SK-N-SH treated with all-trans-retinoic acid at 6 μM for 48 hours (cell line): ENCODE measurements around the gene EBF3.

Experiments
- ATAC-seq: fragments of 200-7000 bp; cut with Tn5 transposase; 3 replicates; pipeline ENCODE4 v1.9.1; 2020; ENCODE audit warnings: mild to moderate bottlenecking, moderate library complexity
- ARNTL ChIP-seq: fragments of 450-650 bp; formaldehyde crosslinking; IDR thresholded peaks from 2 replicates; pipeline ENCODE4 v1.5.0; 2020; ENCODE audit warnings: low read depth, mild to moderate bottlenecking, moderate library complexity, borderline replicate concordance
- CREB5 ChIP-seq: fragments of 250-450 bp; sonication (Bioruptor Pico); IDR thresholded peaks from 2 replicates; pipeline ENCODE4 v1.5.1; 2020; ENCODE audit warnings: low read depth, mild to moderate bottlenecking, moderate library complexity
- CSDC2 ChIP-seq: fragments of 250-450 bp; sonication (Bioruptor Pico); IDR thresholded peaks from 2 replicates; pipeline ENCODE4 v1.5.0; 2020; ENCODE audit warnings: mild to moderate bottlenecking, moderate library complexity
- ESRRG ChIP-seq: fragments of 250-450 bp; sonication (Bioruptor Pico); IDR thresholded peaks from 2 replicates; pipeline ENCODE4 v1.6.1; 2021; ENCODE audit warnings: mild to moderate bottlenecking
- GLIS3 ChIP-seq: fragments of 250-450 bp; sonication (Bioruptor Pico); IDR thresholded peaks from 2 replicates; pipeline ENCODE4 v1.5.0; 2020; ENCODE audit warnings: mild to moderate bottlenecking, moderate library complexity
- ISL1 ChIP-seq: fragments of 250-450 bp; sonication (Bioruptor Pico); IDR thresholded peaks from 2 replicates; pipeline ENCODE4 v2.1.2; 2022; ENCODE audit warnings: mild to moderate bottlenecking, moderate library complexity
- PATZ1 ChIP-seq: fragments of 250-450 bp; sonication (Bioruptor Pico); IDR thresholded peaks from 2 replicates; pipeline ENCODE4 v1.8.0; 2020; ENCODE audit warnings: mild to moderate bottlenecking, moderate library complexity, borderline replicate concordance
- POU6F1 ChIP-seq: fragments of 250-450 bp; sonication (Bioruptor Pico); IDR thresholded peaks from 2 replicates; pipeline ENCODE4 v1.8.0; 2021; ENCODE audit warnings: low read depth, mild to moderate bottlenecking, moderate library complexity, borderline replicate concordance
- PPARA ChIP-seq: fragments of 250-450 bp; sonication (Bioruptor Pico); IDR thresholded peaks from 2 replicates; pipeline ENCODE4 v1.5.0; 2020; ENCODE audit warnings: mild to moderate bottlenecking, borderline replicate concordance
- RARB ChIP-seq: fragments of 250-450 bp; sonication (Bioruptor Pico); IDR thresholded peaks from 2 replicates; pipeline ENCODE4 v1.8.0; 2021; ENCODE audit warnings: mild to moderate bottlenecking, moderate library complexity
- SNAI2 ChIP-seq: fragments of 250-450 bp; sonication (Bioruptor Pico); IDR thresholded peaks from 2 replicates; pipeline ENCODE4 v1.5.0; 2020; ENCODE audit warnings: mild to moderate bottlenecking, moderate library complexity
- TCF4 ChIP-seq: fragments of 250-450 bp; sonication (Bioruptor Pico); IDR thresholded peaks from 2 replicates; pipeline ENCODE4 v1.8.0; 2021; ENCODE audit warnings: mild to moderate bottlenecking, moderate library complexity, borderline replicate concordance
- TOX ChIP-seq: fragments of 250-450 bp; sonication (Bioruptor Pico); IDR thresholded peaks from 2 replicates; pipeline ENCODE4 v1.8.0; 2021; ENCODE audit warnings: mild to moderate bottlenecking, moderate library complexity, borderline replicate concordance
- TSHZ2 ChIP-seq: fragments of 250-450 bp; sonication (Bioruptor Pico); IDR thresholded peaks from 2 replicates; pipeline ENCODE4 v1.5.0; 2020; ENCODE audit warnings: mild to moderate bottlenecking, moderate library complexity
- ZC3H10 ChIP-seq: fragments of 250-450 bp; sonication (Bioruptor Pico); IDR thresholded peaks from 2 replicates; pipeline ENCODE4 v1.5.1; 2021; ENCODE audit warnings: mild to moderate bottlenecking, moderate library complexity
- ZFP30 ChIP-seq: fragments of 450-650 bp; formaldehyde crosslinking; IDR thresholded peaks from 2 replicates; pipeline ENCODE4 v1.5.0; 2022; ENCODE audit warnings: mild to moderate bottlenecking, moderate library complexity
- ZNF565 ChIP-seq: fragments of 450-650 bp; formaldehyde crosslinking; conservative IDR thresholded peaks from 2 replicates; pipeline ENCODE4 v1.5.0; 2020; ENCODE audit warnings: low read depth, mild to moderate bottlenecking, moderate library complexity
- ZNF70 ChIP-seq: fragments of 450-650 bp; formaldehyde crosslinking; IDR thresholded peaks from 2 replicates; pipeline ENCODE4 v1.5.0; 2020; ENCODE audit warnings: mild to moderate bottlenecking, moderate library complexity
- ZNF8 ChIP-seq: fragments of 450-650 bp; formaldehyde crosslinking; IDR thresholded peaks from 2 replicates; pipeline ENCODE4 v1.5.0; 2020; ENCODE audit warnings: mild to moderate bottlenecking, moderate library complexity

The EBF3 gene

GRCh38 chr10:129870961-129871621, 93.0 kb downstream of the EBF3 start:
- TF ChIP-seq GLIS3 (CRISPR knock-in tag) (no peak), TSHZ2 (CRISPR knock-in tag) (peak; percentile 55; the same call in 1 of the 2 replicates), TCF4 (peak; percentile 91)
- TF ChIP-seq, all 23 proteins: peak for 2
- ATAC-seq, result no peak

- TF ChIP-seq SNAI2 (CRISPR knock-in tag) (no peak), ZC3H10 (CRISPR knock-in tag) (no peak), ESRRG (CRISPR knock-in tag) (no peak), CSDC2 (CRISPR knock-in tag) (no peak), ZNF565 (no peak), RARB (CRISPR knock-in tag) (no peak), CREB5 (CRISPR knock-in tag) (no peak), POU6F1 (CRISPR knock-in tag) (no peak), ISL1 (CRISPR knock-in tag) (no peak), PATZ1 (CRISPR knock-in tag) (no peak), TOX (CRISPR knock-in tag) (no peak), GLIS3 (CRISPR knock-in tag) (no peak), ZFP30 (CRISPR knock-in tag) (no peak), PPARA (CRISPR knock-in tag) (no peak), ZNF8 (CRISPR knock-in tag) (no peak)
- ATAC-seq, result no peak
Measured at GRCh38 chr10:129870474-129870757, 93.7 kb downstream of the EBF3 start.

GRCh38 chr10:129869596-129870473, 94.2 kb downstream of the EBF3 start:
- ATAC-seq, result no peak

More at GRCh38 chr10:129869596-129870473, 94.2 kb downstream of the EBF3 start:
- no peak for TF ChIP-seq TOX (CRISPR knock-in tag)
- no peak for TF ChIP-seq POU6F1 (CRISPR knock-in tag)
- no peak for TF ChIP-seq ZNF70 (CRISPR knock-in tag)
- TF ChIP-seq RARB (CRISPR knock-in tag), result no peak
- no peak for TF ChIP-seq ARNTL (CRISPR knock-in tag)
- TF ChIP-seq PPARA (CRISPR knock-in tag), result no peak
- no peak for TF ChIP-seq CSDC2 (CRISPR knock-in tag)
- no peak for TF ChIP-seq ZFP30 (CRISPR knock-in tag)
- no peak for TF ChIP-seq SNAI2 (CRISPR knock-in tag)
